ENCODE data around the gene LRRN3. TPM values are rescaled to one million over a fixed set of nuclear protein-coding genes. Genes with fewer than 3 reads are reported as not detected.

LRRN3 gene
- total RNA-seq = 1.8 and 3.2 TPM in 2 replicates

DNA sequence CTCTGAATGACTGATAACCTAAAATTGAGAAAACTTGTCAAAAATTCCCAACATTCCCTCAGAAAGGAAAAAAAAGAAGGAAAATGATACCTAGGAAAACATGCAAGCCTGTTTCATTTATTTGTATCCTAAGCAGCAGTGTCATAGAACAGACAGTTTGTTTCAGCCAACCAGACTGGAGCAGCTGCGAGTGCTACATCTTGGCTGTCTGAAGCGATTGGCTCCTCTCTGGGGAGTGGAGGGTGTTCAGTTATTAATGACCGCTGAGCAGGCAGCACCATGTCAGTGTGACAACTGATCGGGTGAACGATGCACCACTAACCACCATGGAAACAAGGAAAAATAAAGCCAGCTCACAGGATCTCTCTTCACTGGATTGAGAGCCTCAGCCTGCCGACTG, at the start of gene LRRN3:
Gene LRRN3 (plus strand): TSS at position 282 of the 400 bp plus-strand sequence. CDS start 31,646 bp downstream, outside the sequence.

